ENCODE measurements around the gene RHAG.
"Not testable (repeated sequence)": the region's sequence is repeated elsewhere in the genome, so short reads cannot be mapped to it uniquely, and the experiment has no call there.

Gene RHAG

DNA sequence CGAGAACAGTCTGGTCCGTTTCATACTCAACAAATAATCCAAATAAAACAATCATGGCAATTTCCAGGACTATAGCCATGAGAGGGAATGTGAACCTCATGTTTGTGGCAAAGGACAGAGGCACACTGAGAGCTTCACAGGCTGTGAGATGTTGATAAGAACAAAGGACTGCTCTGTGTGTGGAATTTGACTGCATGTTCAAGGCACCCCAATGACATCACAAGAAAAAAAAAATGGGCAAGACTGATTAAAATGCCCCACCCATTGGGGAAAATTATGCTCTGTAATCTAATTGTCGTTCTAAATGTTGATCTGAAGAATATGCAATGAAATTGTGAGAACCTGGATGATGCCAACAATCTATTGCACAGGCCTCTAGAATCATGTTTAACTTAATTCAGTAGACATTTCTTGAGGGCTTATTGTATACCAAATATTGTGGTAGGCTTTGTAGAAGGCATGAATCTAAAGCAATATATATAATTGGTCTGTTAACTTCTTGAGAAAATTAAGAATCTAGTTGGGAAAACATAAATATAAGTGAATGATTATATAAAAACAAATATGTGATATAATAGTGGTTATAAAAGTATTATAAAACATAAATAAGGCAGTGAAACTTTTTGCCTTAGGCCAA is at the start of gene RHAG:
Gene RHAG, minus strand, starts transcription at position 127 of the 637 bp plus-strand sequence. Its CDS starts 27 bp downstream, at position 100.
- DNase-seq = no peak

DNA sequence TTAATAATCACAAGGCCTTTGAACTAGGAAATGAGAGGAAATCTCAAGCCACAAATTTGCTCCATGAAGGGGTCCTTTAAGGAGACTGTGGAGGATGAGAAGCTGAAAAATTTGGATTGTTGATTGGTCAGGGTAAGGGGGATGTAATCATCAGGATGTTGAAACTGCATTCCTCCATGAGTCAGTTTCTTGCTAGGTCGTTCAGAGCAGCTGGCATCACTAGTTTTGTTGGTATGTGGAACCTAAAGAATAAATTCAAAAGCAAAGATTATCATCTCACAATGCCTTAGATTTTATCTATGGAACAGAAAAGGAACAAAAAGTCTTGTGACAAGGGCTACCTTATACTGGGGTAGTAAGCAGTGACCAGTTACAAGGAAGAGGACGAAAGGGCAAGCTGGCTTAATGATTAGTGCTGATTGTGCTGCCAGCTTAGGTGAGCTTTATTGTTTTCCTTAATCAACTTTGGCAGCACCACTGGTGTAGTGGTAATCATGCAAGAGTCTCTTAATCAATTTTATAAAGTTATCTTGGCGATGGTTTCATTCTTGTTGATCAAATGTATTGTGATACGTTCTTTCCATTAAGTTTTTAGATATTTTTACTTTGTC is 40.1 kb upstream of the RHAG start:
- DNase-seq = no peak

DNA sequence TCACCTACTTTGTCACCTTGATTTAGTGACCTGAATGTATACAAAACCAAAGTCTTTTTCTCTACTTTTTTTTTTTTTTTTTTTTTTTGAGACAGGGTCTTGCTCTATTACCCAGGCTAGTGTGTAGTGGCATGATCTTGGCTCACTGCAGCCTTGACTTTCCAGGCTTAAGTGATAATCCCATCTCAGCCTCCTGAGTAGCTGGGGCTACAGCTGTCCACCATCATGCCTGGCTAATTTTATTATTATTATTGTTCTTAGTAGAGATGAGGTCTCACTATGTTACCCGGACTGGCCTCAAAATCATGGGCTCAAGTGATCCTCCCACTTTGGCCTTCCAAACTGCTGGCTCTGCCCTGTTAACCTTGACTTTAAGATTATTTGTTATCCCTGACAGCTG is 39.2 kb upstream of the RHAG start:
- DNase-seq = no peak

DNA sequence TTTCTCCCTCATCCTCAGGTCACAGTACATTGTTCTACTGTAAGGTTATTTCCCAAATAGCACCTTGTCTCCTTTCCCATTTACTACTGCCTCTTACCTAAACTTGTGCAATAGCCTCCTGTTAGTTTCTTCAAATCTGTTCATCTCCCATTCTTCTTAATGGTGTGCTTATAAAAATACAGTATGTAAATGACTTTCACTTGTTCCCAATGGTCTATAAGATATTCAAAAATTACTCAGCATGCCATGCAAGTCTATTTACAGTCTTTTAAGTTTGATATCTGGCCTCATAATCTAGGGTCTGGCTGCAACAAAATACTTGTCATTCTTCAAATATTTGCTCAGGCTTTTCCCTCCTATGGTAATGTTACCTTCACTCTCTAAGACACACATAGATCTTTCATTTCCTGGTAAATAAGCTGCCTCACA is 31.5 kb upstream of the RHAG start:
- DNase-seq = no peak

DNA sequence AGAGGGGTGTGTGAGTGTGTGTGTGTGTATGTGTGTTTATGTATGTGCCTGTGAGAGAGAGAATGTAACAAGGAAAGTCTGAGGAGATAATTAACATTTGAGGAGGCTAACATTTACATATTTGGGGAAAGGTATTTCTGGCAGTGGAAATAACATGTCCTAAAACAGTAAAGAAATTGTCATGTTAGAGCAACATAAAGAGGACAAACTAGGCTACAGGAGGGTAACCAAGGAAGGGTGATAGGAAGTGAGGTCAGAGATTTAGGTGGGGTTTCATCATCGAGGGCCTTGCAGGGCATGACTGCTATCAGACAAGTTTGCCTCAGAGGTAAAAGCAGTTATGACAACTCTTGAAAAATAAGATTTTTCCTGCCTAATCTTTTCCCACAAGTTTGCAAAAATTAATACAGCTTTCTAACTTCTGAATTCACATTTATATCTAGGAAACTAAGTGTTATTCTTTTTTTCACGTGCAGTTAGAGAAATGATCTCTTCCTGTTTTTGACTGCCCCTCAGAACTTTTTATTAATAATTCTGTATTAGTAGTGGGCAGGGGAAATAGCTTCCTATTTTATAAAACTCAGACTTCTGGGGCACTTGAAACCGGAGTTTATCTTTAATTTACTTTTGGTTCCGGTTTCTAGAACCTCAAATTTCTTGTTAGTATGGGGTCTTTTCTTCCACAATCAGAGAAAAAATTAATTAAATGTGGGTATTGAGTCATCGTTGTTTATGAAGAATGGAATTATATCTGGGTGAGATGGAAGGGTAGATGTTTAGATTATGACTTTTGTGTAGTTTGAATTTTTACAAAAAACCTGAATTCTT is 30.5 kb upstream of the RHAG start:
- DNase-seq = no peak

DNA sequence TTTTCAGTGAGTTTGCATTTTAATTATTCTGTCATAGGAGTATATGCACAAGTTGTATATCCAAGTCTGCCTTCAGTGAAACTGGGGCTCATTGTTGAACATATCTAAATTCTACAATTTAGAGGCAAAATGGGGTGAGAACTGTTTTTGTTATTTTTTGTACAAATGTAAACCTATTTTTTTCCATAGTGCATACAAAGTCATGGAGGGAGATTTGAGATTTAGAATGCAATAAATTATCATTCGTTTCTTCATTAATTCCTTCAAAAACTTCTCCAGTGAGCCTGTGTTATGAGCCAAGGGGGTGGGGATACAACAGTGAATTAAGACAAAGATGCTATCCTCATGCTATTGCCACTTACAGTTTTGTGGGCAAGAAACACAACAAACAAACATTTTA is 29.8 kb upstream of the RHAG start:
- no peak for DNase-seq

DNA sequence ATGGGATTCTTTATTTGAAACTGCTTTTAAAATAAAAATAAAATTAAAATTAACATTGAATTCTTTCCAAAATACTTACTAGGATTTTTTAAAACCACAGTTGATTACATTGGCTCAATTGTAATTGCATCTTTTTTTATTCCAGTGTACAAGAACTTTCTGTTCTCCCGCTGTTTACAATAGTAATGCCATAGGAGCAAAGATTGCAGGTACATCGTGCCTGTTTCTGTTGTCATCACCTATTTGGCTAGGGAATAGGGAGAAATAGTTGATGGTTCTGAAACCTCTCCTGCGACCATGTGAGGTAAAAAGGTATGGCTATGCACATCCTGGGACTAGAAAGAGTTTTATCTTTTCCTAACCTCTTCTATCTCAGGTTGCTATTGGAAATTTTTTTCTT is 28.2 kb upstream of the RHAG start:
- no peak for DNase-seq

DNA sequence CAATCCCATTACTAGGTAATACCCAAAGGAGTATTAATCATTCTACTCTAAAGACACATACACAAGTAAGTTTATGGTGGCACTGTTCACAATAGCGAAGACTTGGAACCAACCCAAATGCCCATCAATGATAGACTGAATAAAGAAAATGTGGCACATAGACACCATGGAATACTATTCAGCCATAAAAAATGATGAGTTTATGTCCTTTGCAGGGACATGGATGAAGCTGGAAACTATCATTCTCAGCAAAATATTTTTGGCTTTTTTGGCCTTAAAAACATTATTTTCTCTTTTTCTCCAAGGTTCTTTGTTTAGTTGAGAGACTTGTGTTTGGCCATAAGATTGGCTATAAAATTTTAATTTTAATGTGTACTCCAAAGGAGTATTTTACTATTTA is 27.4 kb upstream of the RHAG start:
- DNase-seq = not testable (repeated sequence)

DNA sequence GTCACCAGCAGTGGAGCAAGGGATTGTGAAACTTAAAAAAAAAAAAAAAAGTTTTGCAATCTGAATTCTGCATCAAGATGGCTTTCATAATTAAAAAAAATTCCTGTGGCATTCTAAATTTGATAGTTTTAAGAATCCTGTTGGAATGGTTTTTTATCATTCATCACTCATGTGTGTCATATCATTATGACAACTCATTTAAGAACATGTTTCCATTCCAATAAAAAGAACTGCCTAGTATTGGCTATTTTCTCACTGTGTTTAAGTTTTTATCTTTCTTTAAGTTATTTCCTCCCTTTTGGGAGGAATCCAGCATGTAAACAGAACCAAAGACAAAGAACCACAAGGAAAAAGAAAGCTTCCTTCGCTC is 26.2 kb upstream of the RHAG start:
- DNase-seq = no peak

DNA sequence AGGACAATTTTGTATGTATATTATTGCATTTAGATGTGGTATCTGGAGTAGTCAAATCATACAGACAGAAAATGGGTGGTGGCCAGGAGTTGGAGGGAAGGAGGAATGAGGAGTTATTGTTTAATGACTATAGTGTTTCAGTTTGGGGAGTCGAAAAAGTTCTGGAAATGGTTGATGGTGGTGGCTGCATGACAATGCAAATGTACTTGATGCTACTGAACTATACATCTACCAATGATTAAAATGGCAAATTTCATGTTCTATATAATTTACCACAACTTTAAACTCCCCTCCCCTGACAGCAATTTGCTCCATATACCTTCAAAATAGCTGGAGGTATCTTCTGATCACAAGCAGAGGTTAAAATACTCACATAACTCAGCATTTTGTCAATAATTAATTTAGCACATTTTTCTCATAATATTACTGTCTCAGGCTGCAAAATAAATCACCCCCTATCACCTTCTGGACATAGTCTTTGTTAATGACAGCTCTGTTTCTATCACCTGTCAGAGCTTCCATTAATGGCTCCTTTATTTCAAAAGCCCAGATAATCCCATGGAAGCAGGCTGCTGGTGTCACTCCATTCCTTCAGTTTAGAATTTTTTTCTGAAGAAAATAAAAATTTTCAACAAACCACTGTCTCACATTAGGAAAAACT is 25.7 kb upstream of the RHAG start:
- no peak for DNase-seq

DNA sequence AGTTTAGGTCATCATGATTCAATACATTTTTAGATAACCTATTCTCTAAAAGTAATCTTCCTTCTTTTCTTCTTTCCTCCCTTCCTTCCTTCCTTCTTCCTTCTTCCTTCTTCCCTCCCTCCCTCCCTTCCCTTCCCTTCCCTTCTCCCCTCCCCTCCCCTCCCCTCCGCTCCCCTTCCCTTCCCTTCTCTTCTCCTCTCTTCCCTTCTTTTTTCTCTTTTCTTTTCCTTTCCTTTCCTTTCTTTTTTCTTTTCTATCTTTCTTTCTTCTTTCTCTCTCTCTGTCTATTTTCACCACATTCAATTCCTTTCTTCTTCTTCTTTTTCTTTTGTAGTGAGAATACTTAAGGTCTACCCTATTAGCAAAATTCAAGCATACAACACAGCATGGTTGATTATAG is 17.3 kb upstream of the RHAG start:
- no peak for DNase-seq

DNA sequence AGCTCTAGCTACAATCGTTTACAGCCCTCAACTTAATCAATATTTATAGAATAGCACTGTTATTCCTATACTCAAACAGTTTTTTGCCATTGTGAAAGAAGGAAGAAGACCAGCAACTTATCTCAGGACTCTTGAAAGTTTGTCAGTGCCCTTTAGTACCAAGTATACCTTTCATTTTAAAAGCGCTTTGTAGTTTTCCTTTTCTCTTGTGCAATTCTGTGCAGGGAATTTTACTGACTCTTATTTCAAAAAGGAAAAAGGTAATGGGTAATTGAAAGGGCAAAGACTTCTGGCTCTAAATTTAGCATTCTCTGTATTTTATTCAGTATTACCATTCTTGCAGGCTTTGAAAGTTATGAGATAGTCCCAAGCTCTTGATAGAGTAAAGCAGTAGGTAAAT is 16.8 kb upstream of the RHAG start:
- DNase-seq = no peak

DNA sequence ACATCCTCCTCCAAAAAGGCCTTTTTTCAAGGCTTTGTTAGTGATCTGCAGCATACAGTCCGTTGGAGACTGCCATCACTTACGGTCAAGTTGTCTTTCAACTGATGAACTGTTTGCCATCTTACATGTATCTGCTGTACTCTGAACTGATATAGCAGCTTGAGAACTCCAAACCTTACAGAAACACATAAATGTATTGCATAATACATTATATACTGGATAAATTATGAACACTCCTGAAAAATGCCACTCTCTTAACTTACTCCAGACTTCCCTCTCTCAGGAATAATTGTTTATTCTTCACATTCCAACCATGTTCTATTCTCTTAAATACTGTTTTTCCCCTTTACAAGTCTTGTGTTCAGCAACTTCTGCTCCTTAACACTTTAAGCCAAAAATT is 14.6 kb upstream of the RHAG start:
- no peak for DNase-seq

DNA sequence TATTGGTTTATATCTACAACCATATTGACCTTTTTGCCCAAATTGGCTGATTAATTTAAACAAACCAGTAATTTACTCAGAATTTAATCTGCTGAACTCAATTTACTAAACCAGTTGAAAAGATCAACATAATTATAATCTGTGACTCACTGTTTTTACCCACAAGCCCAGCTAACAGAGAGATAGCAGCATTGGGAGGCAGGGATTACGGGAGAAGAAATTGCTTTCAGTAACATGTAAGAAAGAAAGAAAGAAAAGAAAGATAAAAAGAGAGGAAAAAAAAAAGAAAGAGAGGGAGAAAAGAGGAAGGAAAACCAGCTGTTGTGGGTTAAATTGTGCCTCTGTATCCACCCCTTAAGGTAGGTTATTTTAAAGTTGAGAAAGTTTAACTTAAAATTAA is 13.3 kb upstream of the RHAG start:
- DNase-seq = no peak

DNA sequence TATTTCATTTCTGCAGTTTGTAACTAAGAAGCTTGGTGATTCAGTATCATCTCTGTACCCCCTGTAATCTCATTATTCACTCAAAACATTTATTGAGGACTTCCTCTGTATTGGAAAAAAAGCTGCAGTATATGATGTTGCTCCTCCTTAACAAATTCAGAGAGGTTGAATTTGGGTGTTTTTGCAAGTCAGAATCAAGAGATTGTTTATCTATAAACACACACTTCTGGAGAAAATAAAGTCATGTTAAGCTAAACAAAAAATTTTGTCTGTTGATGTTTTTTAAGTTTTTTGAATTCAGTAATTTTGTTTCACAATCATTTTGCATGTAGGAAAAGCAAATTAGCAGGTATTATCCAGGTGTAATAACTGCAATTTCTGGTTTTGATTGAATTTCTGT is 11.4 kb upstream of the RHAG start:
- DNase-seq = no peak

DNA sequence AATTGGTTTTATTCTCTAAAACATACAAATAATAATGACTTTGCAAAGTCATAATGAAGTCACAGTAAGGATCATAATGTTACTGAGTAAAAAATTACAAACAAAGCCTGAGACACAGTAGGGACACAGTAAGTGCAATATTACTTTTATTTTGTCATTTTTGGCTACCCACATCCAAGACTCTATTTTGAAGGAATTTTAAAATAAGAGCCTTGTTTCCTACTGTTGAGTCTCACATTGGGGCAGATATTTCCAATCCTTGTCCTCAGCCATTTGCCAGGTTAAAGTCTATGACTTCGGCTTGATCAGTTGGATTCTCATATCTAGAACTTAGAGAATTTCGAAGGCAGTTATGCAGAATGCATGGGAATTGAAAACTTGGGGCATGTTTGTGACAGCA is 10.8 kb upstream of the RHAG start:
- no peak for DNase-seq

DNA sequence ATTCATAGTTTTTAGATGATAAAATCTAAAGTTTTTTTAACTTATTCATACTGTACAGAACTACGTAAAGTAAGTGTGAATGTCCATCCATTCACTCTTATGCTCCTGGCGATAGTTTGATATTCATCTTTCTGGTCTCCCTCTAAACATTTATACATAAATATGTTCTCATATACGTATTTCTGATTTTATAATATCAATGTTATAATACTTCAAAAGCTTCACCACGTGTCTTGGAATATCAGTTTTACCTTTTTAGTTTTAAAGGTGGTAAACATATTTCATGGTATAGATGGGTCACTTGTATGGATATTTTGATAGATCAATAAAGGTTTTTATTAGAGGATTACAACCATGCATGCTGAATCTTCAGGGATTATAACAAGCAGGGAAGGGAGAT is 10.3 kb upstream of the RHAG start:
- DNase-seq = no peak

DNA sequence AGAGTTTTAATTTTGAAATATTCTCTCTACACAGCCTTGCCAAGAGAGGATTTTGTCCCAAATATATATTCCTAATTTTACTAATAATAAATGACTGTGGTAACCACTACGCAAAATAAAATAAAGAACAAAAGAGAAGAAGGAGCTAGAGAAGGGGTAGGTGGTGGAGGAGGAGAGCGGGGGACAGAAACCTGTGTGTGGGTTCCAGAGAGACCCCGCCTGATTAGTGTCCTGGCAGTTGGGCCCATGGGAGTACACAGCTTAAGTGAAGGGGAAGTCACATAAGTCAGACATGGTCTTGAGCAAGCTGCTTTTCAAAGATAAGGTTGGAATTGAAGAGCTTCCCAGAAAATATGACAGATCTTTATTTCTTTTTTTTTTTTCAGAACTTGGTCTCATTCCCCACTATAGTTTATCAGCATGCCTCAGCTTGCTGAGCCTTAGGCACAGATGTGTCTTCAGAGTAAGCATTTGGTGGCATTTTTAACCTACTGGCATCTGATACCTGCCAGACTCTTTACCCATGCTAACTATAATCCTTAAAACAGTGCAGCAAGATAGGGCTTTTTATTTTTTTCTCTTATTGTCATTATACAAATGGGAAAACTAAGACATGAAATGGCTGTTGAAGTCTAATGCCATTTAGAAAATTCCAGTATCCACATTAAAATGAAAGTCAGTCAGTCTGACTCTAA is 9.6 kb upstream of the RHAG start:
- no peak for DNase-seq

DNA sequence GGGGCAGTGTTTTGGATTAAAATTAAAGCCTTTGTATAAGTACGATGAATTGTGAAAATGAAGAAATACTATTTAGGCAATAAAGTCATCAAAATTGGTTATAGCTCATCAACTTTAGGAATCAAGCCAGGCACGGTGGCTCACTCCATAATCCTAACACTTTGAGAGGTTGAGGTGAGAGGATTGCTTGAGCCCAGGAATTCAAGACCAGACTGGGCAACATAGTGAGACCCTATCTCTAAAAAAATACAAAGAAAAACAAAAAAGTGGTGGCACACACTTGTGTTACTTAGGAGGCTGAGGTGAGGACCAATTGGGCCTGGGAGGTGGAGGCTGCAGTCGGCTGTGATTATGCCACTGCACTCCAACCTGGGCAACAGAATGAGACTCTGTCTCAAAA is 8.5 kb upstream of the RHAG start:
- DNase-seq = no peak

DNA sequence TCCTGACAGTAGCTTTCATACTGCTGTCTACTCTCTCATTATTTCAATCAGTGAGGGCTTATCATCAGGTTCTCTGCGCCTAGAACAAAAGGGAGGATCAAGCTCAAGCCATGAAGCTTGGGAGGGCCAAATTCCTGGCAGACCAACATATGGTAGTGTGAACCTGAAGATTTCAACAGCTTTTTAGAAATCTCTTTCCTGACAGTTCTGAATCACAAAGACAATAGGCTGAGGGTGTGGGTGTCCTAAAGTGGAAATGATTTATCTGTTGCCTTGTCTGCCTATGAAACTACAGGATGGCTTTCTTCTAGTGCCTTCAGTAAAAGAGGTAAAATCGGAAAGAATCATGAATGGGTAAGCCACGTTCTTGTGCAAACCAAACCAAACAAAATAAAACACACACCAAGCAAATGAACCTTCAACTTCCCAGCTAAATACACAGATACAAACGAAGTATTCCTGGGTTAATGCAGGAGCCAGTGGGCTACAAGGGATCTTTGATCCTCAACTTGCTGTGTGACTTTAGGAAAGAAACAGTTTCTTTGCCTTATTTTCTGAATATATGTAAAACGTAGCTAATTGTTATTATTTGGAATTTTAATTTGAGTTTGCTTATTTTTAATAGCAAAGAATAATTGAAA is 2.7 kb upstream of the RHAG start:
- no peak for DNase-seq

DNA sequence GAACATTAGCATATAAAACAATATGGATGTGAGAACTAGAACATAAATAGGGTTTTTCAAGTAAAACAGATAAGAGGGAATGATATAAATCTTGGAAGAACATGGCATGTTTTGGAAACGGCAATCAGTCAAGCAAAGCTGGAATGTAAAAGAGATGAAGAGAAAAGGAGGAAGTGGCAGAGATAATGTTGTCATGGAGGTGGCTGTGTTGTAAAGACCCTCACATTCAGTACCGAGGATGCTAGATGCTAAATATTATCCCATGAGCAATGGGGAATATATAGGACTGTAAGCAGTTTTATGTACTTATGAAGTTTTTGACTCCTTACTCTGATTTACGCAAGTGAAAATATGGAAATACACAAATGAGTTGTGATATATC is 702 bp upstream of the RHAG start:
- no peak for DNase-seq

DNA sequence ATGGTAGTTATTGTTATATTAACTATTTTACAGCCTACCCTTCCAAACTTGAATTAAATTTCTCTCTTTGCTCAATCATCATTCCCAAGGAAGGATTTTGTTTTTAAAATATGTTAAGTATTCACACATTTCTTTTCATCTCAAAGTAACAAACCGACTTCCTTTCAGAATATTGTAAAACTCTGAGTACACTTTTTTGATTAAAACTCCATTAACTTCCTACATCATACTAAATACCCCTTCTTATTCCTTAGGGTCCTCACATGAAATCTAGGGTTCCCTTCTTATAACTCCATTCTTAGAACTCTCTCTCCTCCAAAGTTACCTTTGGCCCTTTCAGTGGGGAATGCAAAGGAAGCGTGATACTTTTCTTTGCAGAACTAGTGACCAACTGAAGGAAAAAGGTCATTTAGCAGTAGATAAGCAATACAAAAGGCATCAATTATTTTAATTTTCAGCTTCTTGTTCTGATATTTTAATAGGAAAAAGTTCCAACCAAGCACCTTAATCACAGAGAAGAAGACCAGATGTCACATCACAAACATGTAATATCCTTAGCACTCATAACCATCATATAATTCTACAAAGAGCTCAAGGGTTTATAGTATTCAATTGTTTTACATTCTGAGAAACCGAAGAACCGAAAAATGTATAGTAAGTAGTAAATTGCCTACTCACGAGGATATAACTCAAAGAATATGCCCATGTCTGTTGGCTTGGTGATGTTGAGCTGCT is 494 bp downstream of the RHAG start:
- no peak for DNase-seq
